HG03460 (cell line): ENCODE results near the gene IARS1.

Source experiments
- ATAC-seq: cut with Tn5 transposase; IDR thresholded peaks from one replicate; pipeline ENCODE4 v1.9.1; 2021; ENCODE audit not compliant: unreplicated experiment

Gene IARS1

DNA sequence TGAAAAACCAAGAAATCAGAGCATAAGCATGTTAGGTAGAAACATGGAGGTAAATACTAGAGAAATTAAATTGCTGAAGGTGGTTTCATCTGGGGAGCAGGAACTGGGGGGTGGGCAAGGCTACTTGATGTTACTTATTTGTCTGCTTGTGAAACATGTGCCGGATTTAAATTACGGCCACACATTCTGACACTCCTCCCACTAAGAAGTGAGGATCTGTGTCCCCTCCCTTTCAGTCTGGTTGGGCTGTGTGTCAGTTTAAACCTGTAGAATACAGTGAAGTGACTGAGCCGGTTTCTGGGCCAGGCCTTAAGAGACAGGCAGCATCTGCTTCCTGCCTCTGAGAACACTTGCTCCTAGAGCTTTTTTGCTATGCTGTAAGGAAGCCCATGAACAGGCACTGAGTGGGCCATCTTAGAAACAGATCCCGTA lies 2.3 kb upstream of the IARS1 start:
- no peak for ATAC-seq

DNA sequence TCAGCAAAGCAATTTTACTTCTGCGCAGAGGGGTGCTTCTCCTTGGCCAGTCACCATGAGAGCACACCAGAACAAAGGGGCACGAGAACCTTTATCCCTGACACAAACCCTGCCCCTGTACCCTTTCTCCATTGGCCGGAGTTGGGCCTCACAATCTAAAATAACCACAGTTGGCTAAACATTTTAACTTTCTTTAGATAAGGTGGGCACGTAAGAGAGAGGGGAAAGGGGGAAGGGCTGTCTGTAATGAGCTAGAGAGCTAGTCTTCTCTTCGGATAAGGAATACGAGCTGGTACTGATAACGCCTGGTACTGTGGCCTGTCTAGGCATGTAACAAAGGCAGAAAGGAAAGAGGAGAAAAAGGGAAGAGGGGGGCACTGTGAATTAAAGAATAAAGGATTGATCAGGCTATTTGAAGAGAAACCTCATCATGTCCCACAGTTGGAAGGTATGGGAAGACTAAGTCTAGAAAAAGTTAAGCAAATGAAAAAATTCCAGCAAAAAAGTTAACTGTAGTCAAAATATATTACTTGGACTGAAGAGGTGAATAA lies 1.8 kb upstream of the IARS1 start:
- no peak for ATAC-seq

DNA sequence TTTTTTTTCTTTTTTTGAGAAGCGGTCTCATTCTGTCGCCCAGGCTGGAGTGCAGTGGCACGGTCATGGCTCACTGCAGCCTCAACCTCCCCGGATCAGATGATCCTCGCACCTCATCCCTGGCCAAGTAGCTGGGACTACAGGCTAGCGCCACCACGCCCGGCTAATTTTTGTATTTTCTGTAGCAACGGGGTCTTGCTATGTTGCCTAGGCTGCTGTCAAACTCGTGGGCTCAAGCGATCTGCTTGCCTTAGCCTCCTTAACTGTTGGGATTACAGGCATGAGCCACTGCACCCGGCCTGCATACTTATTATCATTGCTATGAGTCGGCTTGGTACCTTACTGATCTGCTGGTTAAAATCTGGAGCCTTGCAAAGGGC lies 790 bp upstream of the IARS1 start:
- ATAC-seq: no peak

DNA sequence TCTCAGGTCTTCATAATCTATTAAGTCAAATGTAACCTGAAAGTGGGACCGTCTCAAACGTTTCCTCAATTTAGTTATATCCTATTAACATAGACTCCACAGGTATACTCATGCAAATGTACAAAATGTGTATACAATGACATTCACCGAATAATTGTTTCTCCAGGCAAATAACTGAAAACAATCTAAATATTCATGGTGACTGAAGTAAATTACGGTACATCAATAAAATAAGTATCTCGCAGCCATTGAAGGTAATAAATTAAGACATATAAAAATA lies 482 bp downstream of the IARS1 start:
- ATAC-seq: no peak

DNA sequence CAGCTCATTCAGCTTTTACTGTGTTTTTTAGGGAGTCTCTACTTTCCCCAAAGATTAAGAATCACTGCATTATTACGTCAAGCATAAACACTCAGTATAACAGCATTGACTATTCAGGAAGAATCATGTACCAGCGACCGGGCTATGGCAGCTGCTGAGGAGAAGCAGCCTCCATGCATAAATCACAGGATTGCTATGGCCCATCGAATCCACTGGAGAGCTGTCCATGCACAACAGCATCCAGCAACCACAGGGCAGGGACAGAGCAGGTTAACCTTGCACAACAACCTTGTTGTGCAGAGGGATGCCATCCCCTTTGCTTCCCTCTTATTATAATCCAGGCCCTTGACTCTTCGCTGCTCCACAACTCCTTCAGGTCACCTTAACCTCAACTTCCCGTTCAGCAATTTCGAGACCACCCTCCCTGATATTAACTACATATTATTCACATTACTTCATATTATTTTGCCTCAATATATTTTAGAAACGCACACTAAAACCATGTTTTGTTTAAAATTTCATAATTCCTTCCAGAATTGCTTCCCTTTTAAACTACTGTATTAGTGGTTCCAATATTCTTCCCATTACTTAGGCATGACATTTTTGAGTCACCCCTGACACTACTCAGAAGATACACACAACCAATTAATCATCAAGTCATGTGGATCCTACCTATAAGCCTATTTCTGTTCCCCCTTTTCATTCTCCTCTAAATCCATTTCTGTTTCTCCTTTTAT lies 991 bp downstream of the IARS1 start:
- no peak for ATAC-seq

DNA sequence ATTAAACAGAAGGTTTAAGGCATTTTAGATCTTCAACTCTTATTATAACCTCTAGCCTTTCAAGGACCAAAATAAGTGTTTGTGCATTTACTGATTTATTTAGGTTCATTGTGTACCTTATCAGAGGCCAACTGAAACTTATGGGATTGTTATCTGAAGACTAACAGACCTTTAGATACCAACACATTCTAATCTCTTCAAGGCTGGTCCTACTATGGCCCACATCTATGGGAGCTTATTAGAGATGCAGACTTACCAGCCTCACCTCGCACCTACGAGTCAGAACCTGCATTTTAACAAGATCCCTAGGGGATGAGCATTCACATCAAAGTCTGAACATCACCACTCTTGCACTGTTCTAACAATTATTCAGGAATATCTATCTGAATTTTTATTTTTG lies 1.9 kb downstream of the IARS1 start:
- ATAC-seq: no peak

DNA sequence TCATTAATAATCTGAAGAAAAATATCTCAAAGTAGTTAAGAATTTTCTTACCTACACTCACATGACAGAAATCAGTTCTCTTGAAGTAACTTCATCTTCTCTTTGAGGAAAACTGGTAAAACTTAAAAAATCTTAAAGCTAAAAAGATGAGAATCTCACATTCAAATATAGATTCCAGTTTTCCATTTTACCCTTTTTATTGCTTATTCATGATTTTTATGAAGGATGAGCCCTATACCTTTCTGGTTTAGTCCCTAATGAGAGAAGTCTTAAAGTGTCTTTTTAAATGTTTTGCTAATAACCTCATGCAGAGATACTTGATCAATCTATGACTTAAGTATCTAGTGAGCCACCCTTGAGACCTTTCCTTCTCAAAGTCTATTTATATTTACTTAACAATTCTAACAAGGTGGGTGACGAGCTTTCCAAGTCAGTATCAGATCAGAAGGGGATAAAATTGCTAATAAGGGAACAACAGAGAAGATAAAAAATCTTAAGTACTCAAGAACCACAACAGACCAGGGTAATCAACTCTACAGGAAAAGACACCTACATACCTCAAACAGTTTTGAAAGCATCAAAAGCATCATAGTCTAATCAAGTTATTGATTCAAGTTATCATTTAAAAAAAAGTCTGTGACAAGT lies 2.6 kb downstream of the IARS1 start:
- no peak for ATAC-seq

DNA sequence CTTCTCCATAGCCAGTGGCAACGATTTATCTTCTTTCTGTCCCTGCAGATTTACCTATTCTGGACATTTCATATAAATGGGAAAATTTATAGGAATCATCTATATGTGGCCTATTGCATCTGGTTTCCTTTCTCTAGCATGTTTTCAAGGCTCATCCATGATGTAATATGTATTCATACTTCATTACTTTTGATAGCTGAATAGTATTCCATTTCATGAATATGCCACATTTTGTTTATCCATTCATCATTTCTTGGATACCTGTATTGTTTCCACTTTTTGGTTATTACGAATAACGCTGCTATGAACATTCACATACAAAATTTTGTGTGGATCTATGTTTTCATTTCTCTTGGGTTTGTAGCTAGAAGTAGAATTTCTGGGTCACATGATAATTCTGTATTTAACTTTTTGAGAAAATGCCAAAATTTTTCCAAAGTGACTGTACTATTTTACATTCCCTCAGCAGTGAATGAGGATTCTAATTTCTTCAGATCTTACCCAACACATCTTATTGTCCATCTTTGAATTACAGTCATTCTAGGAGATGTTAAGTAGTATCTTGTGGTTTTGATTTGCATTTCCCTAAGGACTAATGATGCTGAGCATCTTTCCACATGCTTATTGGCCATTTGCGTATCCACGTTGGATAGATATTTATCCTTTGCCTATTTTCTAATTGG lies 3.6 kb downstream of the IARS1 start:
- ATAC-seq: no peak

DNA sequence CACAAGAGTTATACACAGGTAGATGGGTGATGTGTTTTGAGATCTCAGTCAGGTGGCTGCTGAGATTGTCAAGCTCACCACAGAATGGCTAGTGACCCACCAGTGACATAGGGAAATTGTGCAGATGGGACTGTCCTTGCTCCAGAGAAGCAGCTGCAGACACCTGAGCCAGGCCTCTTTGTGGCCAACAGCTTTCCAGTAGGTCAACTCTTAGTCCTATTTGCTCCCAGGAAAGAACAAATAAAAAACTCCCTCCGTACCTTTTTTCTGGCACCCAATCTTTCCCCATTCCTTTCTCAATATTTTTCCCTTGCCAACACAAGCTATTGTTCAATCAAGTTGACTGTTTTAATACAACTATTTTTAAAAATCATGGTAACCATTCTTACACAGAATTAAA lies 14.2 kb downstream of the IARS1 start:
- no peak for ATAC-seq

DNA sequence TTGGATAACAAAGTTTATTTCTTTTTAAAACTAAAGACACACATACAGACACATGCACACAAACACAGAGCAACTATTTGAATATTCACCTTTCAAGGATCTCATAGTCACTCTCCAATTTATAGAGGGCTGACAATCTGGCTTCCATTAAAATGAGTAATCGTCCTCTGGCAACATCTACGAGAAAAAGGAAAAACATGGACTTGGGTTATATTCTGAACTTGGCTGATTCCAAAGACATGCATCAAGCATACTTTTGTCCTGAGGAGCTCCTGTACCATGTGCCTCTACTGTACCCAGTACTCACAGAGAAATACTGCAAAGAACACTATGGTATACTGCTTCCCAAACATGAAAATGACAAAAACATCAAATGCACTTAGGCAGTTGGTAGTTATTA lies 15.4 kb downstream of the IARS1 start:
- ATAC-seq: no peak

DNA sequence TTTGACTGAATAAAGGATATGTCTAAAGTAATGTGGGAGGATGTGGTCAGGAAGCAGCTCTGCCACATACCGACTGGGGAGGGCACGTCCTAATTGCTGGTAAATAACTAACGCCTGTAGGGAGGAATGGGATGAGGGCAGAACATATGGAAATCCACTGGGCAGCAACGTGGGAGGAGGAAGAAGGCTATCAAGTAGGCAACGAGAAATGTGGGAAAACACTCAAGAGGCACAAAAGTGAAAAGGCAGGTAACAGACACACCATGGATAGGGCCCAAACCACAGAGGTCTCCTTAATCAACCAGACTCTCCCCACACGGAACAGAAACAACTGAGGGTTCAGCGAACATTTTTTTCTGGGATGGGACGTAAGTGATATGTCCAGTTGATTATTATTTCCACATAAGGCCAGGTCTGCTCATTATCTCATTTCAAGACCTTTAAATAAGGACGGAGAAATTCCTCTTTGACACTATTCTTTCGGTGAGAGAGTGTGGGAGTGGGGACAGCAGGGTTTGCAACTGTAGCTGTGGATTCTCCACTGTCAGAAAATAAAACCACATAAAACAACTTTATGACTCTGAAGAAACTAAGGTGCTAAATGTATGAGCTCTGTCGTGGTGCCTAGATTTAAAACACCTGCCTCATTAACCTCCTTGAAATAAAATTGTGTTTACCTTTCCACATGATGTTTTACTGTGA lies 17.0 kb downstream of the IARS1 start:
- no peak for ATAC-seq

DNA sequence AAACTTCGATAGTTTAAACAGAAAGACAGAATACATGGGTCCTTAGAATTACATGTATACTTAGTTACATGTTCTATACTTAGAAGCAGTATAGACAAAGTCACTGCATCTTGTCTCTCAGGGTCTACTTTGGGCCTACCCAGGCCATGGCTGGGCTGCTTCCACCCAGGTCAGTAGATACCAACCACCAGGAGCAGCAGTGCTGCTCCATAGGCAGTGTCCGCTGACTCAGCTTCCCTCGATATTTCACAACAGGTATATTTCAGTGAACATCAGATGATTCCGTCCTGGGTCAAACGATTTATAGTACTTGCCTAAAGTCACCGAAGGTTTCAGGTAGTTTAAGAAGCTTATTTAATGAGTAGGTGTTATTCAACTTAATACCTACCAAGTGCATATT lies 18.0 kb downstream of the IARS1 start:
- ATAC-seq: no peak

DNA sequence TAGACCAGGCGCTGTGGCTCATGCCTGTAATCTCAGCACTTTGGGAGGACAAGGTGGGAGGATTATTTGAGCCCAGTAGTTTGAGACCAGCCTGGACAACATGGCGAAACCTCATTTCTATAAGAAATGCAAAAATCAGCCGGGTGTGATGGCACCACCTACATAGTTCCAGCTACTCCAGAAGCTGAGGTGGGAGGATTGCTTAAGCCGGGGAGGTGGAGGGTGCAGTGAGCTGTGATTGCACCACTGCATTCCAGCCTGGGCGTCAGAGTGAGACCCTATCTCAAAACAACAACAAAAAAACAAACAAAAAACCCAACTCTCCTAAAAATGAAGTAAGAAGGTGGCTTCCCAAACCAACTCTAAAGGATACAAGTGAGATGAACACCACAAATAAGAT lies 23.0 kb downstream of the IARS1 start:
- no peak for ATAC-seq

DNA sequence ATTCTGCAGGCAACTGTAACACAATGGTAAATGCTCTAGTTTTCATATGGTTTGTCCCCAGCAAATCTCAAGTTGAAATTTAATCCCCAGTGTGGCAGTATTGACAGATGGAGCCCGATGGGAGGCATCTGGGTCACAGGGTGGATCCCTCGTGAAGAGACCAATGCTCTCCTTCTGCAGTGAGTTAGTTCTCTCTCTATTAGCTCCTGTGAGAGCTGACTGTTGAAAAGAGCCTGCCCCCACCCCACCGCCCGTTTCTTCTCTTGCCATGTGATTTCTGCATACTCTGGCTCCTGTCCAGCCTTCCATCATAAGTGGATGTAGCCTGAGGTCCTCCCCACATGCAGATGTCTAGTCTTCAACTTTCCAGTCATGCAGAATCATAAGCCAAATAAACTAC lies 27.0 kb downstream of the IARS1 start:
- ATAC-seq: no peak

DNA sequence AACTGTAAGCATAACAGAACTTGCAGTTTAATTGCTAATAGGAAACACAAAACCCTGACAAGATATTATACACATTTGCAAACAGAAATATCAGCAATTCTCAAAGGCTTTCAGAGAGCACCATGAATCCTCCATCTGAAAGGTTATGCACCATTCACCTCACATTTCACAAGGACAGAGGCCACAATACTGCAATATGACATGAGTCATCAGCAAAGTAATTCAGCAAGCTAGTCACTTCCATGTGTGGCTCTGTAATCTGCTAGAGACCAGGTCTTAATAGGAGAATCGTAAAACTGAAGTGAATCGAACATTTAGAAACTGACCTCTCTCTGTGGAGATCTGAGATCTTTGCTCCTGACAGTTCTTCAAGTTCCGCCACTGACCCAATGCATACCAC lies 28.3 kb downstream of the IARS1 start:
- ATAC-seq: no peak

DNA sequence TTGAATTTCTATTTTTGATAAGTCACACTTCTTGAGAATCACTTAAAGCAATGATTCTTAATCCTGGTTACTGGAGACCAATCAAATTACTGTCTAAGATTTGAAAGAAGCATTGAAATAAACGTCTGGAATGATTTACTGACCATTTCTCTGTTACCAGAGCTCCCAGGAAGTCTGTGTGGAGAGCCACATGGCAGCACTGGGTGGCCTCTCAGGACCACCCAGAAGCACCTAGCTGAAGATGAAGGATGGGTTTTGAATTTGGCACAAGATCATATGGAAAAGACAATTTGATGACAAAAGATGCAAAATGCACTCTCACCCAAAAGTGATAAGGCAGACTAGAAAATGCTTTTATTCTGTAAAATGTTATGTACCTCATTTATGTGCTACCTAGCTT lies 30.4 kb downstream of the IARS1 start:
- ATAC-seq: no peak

DNA sequence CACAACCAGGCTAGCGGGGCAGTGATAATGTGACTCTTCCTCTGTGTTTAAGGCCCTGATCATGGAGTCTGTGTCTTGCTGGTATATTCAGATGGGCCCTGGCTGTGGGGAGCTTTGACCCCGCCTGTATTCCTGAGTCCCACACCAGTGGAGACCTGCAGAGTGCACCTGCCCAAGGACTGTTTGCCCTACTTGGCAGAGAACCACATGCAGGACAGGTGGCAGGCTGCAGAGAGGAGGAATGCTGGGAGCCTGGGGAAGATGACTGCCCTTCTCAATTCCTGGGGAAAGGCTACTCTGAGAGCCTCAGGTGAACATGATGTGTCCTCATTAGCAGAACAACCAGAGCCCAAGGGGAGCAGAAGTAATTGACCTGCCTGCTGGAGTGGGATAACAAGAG lies 36.2 kb downstream of the IARS1 start:
- no peak for ATAC-seq

DNA sequence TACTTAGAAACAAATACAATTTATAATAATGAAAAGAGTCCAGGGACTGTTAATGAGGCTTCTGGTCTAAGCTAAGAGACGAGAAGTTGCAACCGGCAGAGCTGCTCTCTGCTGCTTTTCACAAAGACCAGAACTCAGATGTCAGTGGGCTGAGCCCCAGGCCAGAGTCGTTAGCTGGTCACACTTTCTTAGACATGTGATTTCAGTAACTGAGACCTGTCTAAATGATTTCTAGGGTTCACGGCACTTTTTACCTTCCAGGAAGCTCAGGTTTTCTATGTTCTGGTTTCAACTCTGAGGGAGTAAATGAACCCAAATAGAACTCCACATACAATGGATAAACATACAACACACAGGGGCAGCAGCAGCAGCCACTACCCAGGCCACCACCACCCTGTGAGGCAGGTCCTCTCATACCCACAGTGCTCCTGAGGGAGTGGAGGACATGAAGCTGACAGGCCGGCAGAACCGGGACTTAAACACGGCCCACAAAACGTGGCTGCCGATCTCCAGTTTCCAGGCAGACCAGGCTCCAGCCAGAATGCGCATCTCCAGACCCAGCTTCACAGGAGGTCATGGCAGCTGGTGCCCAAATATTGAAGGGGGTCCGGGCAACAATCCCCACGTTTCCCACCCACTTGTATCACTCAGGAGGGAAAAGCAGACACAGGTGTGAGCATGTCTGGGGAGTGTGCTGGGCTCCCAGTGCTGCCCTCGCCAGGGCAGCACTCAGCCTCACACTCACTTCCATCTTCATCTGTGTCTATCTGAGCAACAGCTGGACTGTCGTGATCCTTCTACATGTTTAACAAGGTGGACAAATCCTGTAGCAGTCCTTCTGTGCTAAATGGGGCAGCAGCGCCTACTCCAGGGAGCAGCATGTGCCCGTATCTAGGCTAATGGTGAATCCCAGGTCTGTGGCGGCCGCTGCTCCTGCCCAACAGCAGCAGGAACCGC lies 38.8 kb downstream of the IARS1 start:
- ATAC-seq: no peak

DNA sequence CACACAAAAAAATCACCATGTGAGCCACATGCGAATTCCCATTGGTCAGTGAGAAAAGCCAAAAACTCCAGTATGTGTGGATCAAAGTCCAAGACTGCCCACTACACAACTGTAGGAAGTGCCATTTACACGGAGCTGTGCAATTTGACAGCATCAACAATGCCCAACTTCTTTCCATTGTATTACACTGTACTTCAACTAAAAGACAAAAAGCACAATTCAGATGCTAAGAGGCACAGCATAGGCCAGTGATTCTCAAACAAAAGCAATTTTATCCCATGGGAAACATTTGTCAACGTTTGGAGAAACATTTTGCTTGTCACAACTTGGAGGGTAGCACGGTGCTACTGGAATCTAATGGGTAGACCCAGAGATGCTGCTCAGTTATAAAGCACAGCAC lies 39.8 kb downstream of the IARS1 start:
- ATAC-seq: no peak

DNA sequence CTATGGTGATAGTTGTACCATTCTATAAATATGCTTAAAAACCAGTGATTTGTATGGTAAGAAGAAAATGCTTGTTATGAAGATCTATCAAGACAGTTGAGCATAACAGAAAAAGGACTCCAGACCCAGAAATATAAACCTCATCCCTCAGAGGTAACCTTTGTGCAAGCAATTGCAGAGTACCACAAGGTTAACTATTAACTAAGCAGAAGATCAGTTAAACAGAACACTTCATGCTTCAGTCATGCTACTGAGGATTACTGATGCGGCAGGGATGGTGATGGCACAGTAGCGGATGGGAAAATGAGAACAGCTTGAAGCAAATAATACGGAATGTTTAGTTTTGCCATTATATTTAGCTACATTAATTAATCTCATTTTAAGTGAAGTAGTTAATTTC lies 45.5 kb downstream of the IARS1 start:
- ATAC-seq: no peak

DNA sequence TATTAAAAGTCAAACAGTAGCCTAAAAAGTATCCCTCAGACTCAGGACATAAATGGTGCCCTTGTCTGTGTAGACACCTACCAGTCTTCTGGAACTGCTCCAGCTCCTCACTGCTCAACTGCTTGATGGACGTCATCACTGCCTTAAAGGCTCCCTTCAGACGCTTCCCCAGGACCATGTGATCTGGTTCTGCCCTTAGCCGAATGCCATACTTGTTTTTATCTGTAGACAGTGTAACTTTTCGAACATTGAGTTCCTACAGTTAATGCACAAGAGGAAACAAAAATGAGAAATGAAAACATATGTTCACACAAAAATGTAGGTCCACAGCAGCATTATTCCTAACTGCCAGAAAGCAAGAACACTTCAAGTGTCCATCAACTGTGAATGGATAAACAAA lies 46.2 kb downstream of the IARS1 start:
- no peak for ATAC-seq
